ENCODE measurements around the gene LRP1.

LRP1 gene

DNA sequence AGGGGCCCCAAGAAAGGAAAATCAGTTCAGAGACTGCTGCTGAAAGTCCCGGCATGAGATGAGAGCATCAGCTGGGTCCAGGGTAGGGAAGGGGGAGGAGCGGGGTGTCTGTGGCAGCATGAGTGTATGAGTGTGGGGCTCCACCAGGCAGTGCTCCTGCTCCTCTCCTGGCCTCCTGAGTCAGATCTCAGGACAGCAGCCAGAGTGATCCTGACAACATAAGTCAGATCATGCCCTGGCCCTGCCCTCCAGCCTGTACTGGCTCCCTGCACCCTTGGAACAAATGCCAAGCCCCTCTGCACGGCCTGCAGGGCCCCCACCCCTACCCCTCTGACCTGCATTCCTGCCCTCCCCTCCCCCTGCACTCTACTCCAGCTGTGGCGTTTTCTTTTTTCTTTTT is 43.4 kb downstream of the LRP1 start:
- Histone ChIP-seq H3K9ac (ENCODE audit: low read length in 5 of 5) (no peak overlapping the region), H3K27ac (ENCODE audit: low read depth, low read length) (peak overlapping the region; percentile 35), H3K36me3 (ENCODE audit: control insufficient read depth in 5 of 5, insufficient read depth in 5 of 5, low read length in 5 of 5) (peaks cover 3 to 95% (median 91%) of the 10 kb centered on the region in 5 donors)

DNA sequence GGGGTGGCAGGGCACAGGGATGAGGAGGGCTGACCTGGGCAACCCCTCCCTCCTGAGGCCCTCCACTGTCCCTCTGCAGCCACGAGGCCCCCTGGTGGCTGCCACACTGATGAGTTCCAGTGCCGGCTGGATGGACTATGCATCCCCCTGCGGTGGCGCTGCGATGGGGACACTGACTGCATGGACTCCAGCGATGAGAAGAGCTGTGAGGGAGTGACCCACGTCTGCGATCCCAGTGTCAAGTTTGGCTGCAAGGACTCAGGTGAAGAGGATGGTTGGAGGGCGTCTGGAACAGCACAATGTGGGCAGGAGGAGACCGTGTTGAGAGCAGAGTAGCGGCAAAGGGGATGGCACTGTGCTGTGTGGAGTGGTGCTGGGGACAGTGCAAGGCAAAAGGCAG is 44.8 kb downstream of the LRP1 start:
- H3K4me3 ChIP-seq (ENCODE audit: low read depth in 1 of 5, low read length in 5 of 5) = no peak overlapping the region
- H3K4me1 ChIP-seq (ENCODE audit: control insufficient read depth in 5 of 5, insufficient read depth in 5 of 5, low read length in 5 of 5) = peaks cover 0 to 24% (median 10%) of the 10 kb centered on the region in 5 donors
- H3K9me3 ChIP-seq (ENCODE audit: control insufficient read depth in 5 of 5, low read length in 5 of 5) = no peaks in the 10 kb centered on the region
- H3K27me3 ChIP-seq (ENCODE audit: control insufficient read depth in 5 of 5, insufficient read depth in 4 of 5, low read length in 5 of 5) = no peaks in the 10 kb centered on the region
- H3K36me3 ChIP-seq (ENCODE audit: control insufficient read depth in 5 of 5, insufficient read depth in 5 of 5, low read length in 5 of 5) = peaks cover 3 to 95% (median 89%) of the 10 kb centered on the region in 5 donors
- no peak overlapping the region for H3K9ac ChIP-seq (ENCODE audit: low read length in 5 of 5)
- H3K27ac ChIP-seq (ENCODE audit: low read depth, low read length) = no peak overlapping the region

More for the DNA sequence above, 43.4 kb downstream of the LRP1 start:
- H3K27me3 ChIP-seq (ENCODE audit: control insufficient read depth in 5 of 5, insufficient read depth in 4 of 5, low read length in 5 of 5) = no peaks in the 10 kb centered on the region
- H3K4me3 ChIP-seq (ENCODE audit: low read depth in 1 of 5, low read length in 5 of 5) = no peak overlapping the region
- H3K4me1 ChIP-seq (ENCODE audit: control insufficient read depth in 5 of 5, insufficient read depth in 5 of 5, low read length in 5 of 5) = peaks cover 0 to 24% (median 10%) of the 10 kb centered on the region in 5 donors
- no peaks in the 10 kb centered on the region for H3K9me3 ChIP-seq (ENCODE audit: control insufficient read depth in 5 of 5, low read length in 5 of 5)

DNA sequence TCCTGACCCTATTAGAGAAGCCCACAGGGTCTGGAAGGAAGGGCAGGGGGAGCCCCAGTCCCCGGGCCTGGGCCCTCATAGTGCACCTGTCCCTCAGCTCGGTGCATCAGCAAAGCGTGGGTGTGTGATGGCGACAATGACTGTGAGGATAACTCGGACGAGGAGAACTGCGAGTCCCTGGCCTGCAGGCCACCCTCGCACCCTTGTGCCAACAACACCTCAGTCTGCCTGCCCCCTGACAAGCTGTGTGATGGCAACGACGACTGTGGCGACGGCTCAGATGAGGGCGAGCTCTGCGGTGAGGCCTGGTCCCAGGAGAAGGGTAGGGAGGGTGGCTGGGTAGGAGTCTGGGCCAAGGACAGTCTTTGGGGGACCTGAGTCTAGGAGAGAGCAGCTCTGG is 45.4 kb downstream of the LRP1 start:
- Histone ChIP-seq H3K4me3 (ENCODE audit: low read depth in 1 of 5, low read length in 5 of 5) (no peak overlapping the region), H3K27me3 (ENCODE audit: control insufficient read depth in 5 of 5, insufficient read depth in 4 of 5, low read length in 5 of 5) (no peaks in the 10 kb centered on the region), H3K36me3 (ENCODE audit: control insufficient read depth in 5 of 5, insufficient read depth in 5 of 5, low read length in 5 of 5) (peaks cover 3 to 95% (median 89%) of the 10 kb centered on the region in 5 donors), H3K27ac (ENCODE audit: low read depth, low read length) (no peak overlapping the region), H3K9ac (ENCODE audit: low read length in 5 of 5) (no peak overlapping the region), H3K4me1 (ENCODE audit: control insufficient read depth in 5 of 5, insufficient read depth in 5 of 5, low read length in 5 of 5) (peaks cover 0 to 24% (median 10%) of the 10 kb centered on the region in 5 donors), H3K9me3 (ENCODE audit: control insufficient read depth in 5 of 5, low read length in 5 of 5) (no peaks in the 10 kb centered on the region)

DNA sequence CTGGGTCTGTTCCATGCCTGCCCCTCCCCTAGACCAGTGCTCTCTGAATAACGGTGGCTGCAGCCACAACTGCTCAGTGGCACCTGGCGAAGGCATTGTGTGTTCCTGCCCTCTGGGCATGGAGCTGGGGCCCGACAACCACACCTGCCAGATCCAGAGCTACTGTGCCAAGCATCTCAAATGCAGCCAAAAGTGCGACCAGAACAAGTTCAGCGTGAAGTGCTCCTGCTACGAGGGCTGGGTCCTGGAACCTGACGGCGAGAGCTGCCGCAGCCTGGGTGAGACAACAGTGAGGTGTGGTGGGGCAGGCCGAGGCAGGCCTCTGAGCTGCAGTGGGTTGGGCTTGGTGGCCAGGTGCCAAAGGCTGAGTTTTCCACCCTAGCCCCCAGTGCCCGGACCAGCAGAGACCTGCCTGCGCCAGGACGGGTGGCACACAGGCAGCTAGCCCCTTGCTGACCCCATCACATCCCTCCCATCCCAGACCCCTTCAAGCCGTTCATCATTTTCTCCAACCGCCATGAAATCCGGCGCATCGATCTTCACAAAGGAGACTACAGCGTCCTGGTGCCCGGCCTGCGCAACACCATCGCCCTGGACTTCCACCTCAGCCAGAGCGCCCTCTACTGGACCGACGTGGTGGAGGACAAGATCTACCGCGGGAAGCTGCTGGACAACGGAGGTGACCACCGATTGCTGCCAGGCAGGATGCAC is 47.3 kb downstream of the LRP1 start:
- Histone ChIP-seq H3K4me3 (ENCODE audit: low read depth in 1 of 5, low read length in 5 of 5) (no peak overlapping the region), H3K4me1 (ENCODE audit: control insufficient read depth in 5 of 5, insufficient read depth in 5 of 5, low read length in 5 of 5) (peaks cover 0 to 26% (median 18%) of the 10 kb centered on the region in 5 donors), H3K27me3 (ENCODE audit: control insufficient read depth in 5 of 5, insufficient read depth in 4 of 5, low read length in 5 of 5) (no peaks in the 10 kb centered on the region), H3K27ac (ENCODE audit: low read depth, low read length) (no peak overlapping the region), H3K9ac (ENCODE audit: low read length in 5 of 5) (no peak overlapping the region), H3K9me3 (ENCODE audit: control insufficient read depth in 5 of 5, low read length in 5 of 5) (no peaks in the 10 kb centered on the region), H3K36me3 (ENCODE audit: control insufficient read depth in 5 of 5, insufficient read depth in 5 of 5, low read length in 5 of 5) (peaks cover 3 to 96% (median 90%) of the 10 kb centered on the region in 5 donors)

DNA sequence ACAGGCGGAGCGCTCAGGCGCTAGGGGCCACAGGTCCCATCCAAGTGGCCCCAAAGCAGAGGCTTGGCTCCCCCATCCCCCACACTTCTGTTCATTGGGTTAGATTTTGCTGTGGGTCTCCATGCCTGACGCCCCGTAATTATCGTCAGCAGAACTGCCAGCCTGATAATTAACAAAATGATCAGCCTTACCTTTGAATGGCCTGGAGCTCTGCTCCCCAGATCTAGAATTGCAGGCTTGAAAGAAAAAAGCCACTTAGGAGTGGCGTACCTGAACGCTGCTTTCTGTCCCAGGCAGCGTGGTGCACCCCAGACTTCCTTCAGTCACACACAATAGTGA is 47.8 kb downstream of the LRP1 start:
- no peak overlapping the region for H3K4me3 ChIP-seq (ENCODE audit: low read depth in 1 of 5, low read length in 5 of 5)
- peaks cover 3 to 96% (median 90%) of the 10 kb centered on the region in 5 donors for H3K36me3 ChIP-seq (ENCODE audit: control insufficient read depth in 5 of 5, insufficient read depth in 5 of 5, low read length in 5 of 5)
- H3K27me3 ChIP-seq (ENCODE audit: control insufficient read depth in 5 of 5, insufficient read depth in 4 of 5, low read length in 5 of 5) = no peaks in the 10 kb centered on the region
- H3K4me1 ChIP-seq (ENCODE audit: control insufficient read depth in 5 of 5, insufficient read depth in 5 of 5, low read length in 5 of 5) = peaks cover 0 to 26% (median 20%) of the 10 kb centered on the region in 5 donors
- H3K9ac ChIP-seq (ENCODE audit: low read length in 5 of 5) = no peak overlapping the region
- H3K27ac ChIP-seq (ENCODE audit: low read depth, low read length) = no peak overlapping the region
- H3K9me3 ChIP-seq (ENCODE audit: control insufficient read depth in 5 of 5, low read length in 5 of 5) = no peaks in the 10 kb centered on the region

DNA sequence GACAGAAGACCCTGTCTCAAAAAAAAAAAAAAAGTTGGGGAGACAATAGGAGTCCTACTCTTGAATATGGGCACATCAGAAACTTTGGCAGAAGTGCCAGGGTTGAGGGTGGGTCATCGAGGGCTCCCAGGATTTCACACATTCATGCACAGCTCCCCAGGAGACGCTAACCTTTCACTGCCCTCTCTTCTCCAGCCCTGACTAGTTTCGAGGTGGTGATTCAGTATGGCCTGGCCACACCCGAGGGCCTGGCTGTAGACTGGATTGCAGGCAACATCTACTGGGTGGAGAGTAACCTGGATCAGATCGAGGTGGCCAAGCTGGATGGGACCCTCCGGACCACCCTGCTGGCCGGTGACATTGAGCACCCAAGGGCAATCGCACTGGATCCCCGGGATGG is 48.6 kb downstream of the LRP1 start:
- no peak overlapping the region for H3K9ac ChIP-seq (ENCODE audit: low read length in 5 of 5)
- no peak overlapping the region for H3K27ac ChIP-seq (ENCODE audit: low read depth, low read length)
- H3K4me3 ChIP-seq (ENCODE audit: low read depth in 1 of 5, low read length in 5 of 5) = no peak overlapping the region
- H3K27me3 ChIP-seq (ENCODE audit: control insufficient read depth in 5 of 5, insufficient read depth in 4 of 5, low read length in 5 of 5) = no peaks in the 10 kb centered on the region
- H3K9me3 ChIP-seq (ENCODE audit: control insufficient read depth in 5 of 5, low read length in 5 of 5) = no peaks in the 10 kb centered on the region
- H3K4me1 ChIP-seq (ENCODE audit: control insufficient read depth in 5 of 5, insufficient read depth in 5 of 5, low read length in 5 of 5) = peaks cover 0 to 27% (median 17%) of the 10 kb centered on the region in 5 donors
- peaks cover 3 to 95% (median 89%) of the 10 kb centered on the region in 5 donors for H3K36me3 ChIP-seq (ENCODE audit: control insufficient read depth in 5 of 5, insufficient read depth in 5 of 5, low read length in 5 of 5)

DNA sequence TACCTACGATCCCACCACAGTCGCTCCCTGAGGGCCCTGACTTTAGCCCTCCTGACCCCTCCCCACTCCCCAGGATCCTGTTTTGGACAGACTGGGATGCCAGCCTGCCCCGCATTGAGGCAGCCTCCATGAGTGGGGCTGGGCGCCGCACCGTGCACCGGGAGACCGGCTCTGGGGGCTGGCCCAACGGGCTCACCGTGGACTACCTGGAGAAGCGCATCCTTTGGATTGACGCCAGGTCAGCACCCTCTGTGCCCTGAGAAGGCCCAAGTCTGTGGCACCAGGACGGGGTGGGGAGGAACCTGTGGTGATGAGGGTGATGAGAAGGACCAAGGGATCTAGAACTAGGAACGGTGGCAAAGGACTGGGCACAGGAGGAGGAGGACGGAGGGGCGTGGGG is 49.1 kb downstream of the LRP1 start:
- Histone ChIP-seq H3K36me3 (ENCODE audit: control insufficient read depth in 5 of 5, insufficient read depth in 5 of 5, low read length in 5 of 5) (peaks cover 3 to 97% (median 89%) of the 10 kb centered on the region in 5 donors), H3K27ac (ENCODE audit: low read depth, low read length) (no peak overlapping the region), H3K9ac (ENCODE audit: low read length in 5 of 5) (no peak overlapping the region), H3K9me3 (ENCODE audit: control insufficient read depth in 5 of 5, low read length in 5 of 5) (no peaks in the 10 kb centered on the region), H3K27me3 (ENCODE audit: control insufficient read depth in 5 of 5, insufficient read depth in 4 of 5, low read length in 5 of 5) (no peaks in the 10 kb centered on the region), H3K4me3 (ENCODE audit: low read depth in 1 of 5, low read length in 5 of 5) (no peak overlapping the region), H3K4me1 (ENCODE audit: control insufficient read depth in 5 of 5, insufficient read depth in 5 of 5, low read length in 5 of 5) (peaks cover 0 to 32% (median 17%) of the 10 kb centered on the region in 5 donors)

DNA sequence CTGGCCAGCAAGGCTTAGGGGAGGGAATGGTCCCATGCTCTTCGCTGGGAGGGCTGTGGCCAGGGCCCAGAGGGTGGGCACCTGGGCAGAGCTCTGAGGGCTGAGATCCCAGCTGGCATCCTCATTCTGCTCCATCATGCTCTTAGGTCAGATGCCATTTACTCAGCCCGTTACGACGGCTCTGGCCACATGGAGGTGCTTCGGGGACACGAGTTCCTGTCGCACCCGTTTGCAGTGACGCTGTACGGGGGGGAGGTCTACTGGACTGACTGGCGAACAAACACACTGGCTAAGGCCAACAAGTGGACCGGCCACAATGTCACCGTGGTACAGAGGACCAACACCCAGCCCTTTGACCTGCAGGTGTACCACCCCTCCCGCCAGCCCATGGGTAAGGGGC is 49.9 kb downstream of the LRP1 start:
- no peak overlapping the region for H3K9ac ChIP-seq (ENCODE audit: low read length in 5 of 5)
- H3K27ac ChIP-seq (ENCODE audit: low read depth, low read length) = no peak overlapping the region
- H3K27me3 ChIP-seq (ENCODE audit: control insufficient read depth in 5 of 5, insufficient read depth in 4 of 5, low read length in 5 of 5) = no peaks in the 10 kb centered on the region
- H3K4me3 ChIP-seq (ENCODE audit: low read depth in 1 of 5, low read length in 5 of 5) = no peak overlapping the region
- H3K36me3 ChIP-seq (ENCODE audit: control insufficient read depth in 5 of 5, insufficient read depth in 5 of 5, low read length in 5 of 5) = peaks cover 3 to 95% (median 85%) of the 10 kb centered on the region in 5 donors
- no peaks in the 10 kb centered on the region for H3K9me3 ChIP-seq (ENCODE audit: control insufficient read depth in 5 of 5, low read length in 5 of 5)
- H3K4me1 ChIP-seq (ENCODE audit: control insufficient read depth in 5 of 5, insufficient read depth in 5 of 5, low read length in 5 of 5) = peaks cover 0 to 33% (median 12%) of the 10 kb centered on the region in 5 donors

DNA sequence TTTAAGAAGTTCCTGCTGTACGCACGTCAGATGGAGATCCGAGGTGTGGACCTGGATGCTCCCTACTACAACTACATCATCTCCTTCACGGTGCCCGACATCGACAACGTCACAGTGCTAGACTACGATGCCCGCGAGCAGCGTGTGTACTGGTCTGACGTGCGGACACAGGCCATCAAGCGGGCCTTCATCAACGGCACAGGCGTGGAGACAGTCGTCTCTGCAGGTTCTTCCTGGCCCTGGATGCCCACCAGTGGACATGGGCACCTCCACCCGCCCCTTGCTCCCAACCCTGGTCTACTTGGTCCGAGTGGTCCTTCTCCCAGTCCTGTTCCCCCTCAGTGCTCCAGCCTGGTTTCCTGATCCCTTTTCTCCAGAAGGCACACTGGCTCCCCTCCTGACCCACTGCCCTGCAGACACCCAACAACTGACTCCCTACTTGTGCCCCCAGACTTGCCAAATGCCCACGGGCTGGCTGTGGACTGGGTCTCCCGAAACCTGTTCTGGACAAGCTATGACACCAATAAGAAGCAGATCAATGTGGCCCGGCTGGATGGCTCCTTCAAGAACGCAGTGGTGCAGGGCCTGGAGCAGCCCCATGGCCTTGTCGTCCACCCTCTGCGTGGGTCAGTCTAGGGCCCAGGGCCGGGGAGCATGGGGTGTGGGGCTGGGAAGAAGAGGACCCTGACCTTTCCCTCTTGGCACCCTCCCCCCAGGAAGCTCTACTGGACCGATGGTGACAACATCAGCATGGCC is 51.2 kb downstream of the LRP1 start:
- Histone ChIP-seq H3K4me1 (ENCODE audit: control insufficient read depth in 5 of 5, insufficient read depth in 5 of 5, low read length in 5 of 5) (peaks cover 0 to 33% (median 12%) of the 10 kb centered on the region in 5 donors), H3K27me3 (ENCODE audit: control insufficient read depth in 5 of 5, insufficient read depth in 4 of 5, low read length in 5 of 5) (no peaks in the 10 kb centered on the region), H3K9me3 (ENCODE audit: control insufficient read depth in 5 of 5, low read length in 5 of 5) (no peaks in the 10 kb centered on the region), H3K27ac (ENCODE audit: low read depth, low read length) (no peak overlapping the region), H3K36me3 (ENCODE audit: control insufficient read depth in 5 of 5, insufficient read depth in 5 of 5, low read length in 5 of 5) (peaks cover 3 to 95% (median 86%) of the 10 kb centered on the region in 5 donors), H3K4me3 (ENCODE audit: low read depth in 1 of 5, low read length in 5 of 5) (no peak overlapping the region), H3K9ac (ENCODE audit: low read length in 5 of 5) (no peak overlapping the region)

DNA sequence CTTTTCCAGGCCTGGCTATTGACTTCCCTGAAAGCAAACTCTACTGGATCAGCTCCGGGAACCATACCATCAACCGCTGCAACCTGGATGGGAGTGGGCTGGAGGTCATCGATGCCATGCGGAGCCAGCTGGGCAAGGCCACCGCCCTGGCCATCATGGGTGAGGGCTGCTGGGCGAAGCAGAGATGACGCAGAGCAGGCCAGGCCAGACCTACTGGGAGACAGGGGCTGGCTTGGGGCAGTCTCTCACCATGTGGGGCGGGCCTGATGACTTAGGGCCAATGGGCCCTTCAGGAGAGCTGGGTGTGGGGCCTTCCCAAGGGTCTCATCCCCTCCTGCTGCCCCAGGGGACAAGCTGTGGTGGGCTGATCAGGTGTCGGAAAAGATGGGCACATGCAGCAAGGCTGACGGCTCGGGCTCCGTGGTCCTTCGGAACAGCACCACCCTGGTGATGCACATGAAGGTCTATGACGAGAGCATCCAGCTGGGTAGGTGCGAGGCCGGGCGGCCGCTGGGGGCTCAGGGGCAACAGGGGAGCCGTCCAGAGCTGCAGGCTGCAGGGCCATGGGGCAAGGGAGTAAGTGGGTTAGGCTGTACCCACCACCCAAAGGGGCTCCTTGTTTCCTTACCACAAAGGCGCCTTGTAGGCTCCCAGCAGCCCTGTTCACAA is 52.2 kb downstream of the LRP1 start:
- no peak overlapping the region for H3K27ac ChIP-seq (ENCODE audit: low read depth, low read length)
- H3K4me3 ChIP-seq (ENCODE audit: low read depth in 1 of 5, low read length in 5 of 5) = no peak overlapping the region
- no peaks in the 10 kb centered on the region for H3K27me3 ChIP-seq (ENCODE audit: control insufficient read depth in 5 of 5, insufficient read depth in 4 of 5, low read length in 5 of 5)
- peaks cover 3 to 95% (median 87%) of the 10 kb centered on the region in 5 donors for H3K36me3 ChIP-seq (ENCODE audit: control insufficient read depth in 5 of 5, insufficient read depth in 5 of 5, low read length in 5 of 5)
- H3K4me1 ChIP-seq (ENCODE audit: control insufficient read depth in 5 of 5, insufficient read depth in 5 of 5, low read length in 5 of 5) = peaks cover 0 to 29% (median 12%) of the 10 kb centered on the region in 5 donors
- H3K9me3 ChIP-seq (ENCODE audit: control insufficient read depth in 5 of 5, low read length in 5 of 5) = no peaks in the 10 kb centered on the region
- peak overlapping the region in 1 of 5 donors; percentile 3 for H3K9ac ChIP-seq (ENCODE audit: low read length in 5 of 5)
